ENCODE results near the gene ST6GALNAC5. TPM values are rescaled to one million over a fixed set of nuclear protein-coding genes. Genes with fewer than 3 reads are reported as not detected.

Gene ST6GALNAC5
- total RNA-seq, 4 donors from 2014 or later: 3.6 to 23.4 (median 11.0) TPM

DNA sequence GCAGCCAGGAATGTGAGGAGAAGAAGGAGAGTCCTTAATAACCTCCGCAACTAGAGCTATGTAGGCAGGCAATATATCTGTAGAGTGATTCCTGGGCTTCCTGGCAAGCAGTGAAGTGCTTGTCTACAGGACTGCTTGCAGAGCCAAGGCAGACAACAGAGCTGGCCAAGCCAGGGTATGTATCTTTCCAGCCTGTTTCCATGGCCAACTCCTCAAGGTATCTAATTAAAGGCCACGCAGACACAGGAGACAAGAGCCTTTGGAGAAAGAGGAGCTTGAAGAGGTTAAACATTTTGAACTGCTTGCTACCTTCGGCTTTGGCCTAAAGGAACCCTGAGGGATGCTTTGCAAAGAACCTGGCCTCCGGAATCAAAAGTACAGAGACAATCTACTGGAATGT lies 214.6 kb downstream of the ST6GALNAC5 start:
- H3K36me3 ChIP-seq: peaks cover 0 to 4% of the 10 kb centered on the region in 2 donors
- H3K4me1 ChIP-seq: no peaks in the 10 kb centered on the region
- no peaks in the 10 kb centered on the region for H3K27me3 ChIP-seq
- H3K27ac ChIP-seq: no peak overlapping the region
- H3K9me3 ChIP-seq: no peaks in the 10 kb centered on the region
- WGBS, 2 donors (ENCODE audit: low coverage in 1 of 2): 20 to 43% methylated on average over 1 to 4 of the region's 4 CpGs
- TF ChIP-seq EP300 (IDR thresholded peaks at IDR 0.05): no peak
- TF ChIP-seq CTCF (IDR thresholded peaks at IDR 0.05): no peak
- TF ChIP-seq POLR2A (IDR thresholded peaks at IDR 0.05): no peak
- TF ChIP-seq POLR2AphosphoS5 (IDR thresholded peaks at IDR 0.05): no peak
- no peak overlapping the region for H3K4me3 ChIP-seq
- no peak for ATAC-seq

- TF ChIP-seq POLR2A (IDR thresholded peaks at IDR 0.05) (no peak), POLR2AphosphoS5 (IDR thresholded peaks at IDR 0.05) (no peak), EP300 (IDR thresholded peaks at IDR 0.05) (no peak), CTCF (IDR thresholded peaks at IDR 0.05) (no peak)
- H3K27me3 ChIP-seq: no peaks in the 10 kb centered on the region
- no peak overlapping the region for H3K27ac ChIP-seq
- H3K9me3 ChIP-seq: no peaks in the 10 kb centered on the region
- no peaks in the 10 kb centered on the region for H3K4me1 ChIP-seq
- 71% methylated on average over 2 of the region's 2 CpGs; no CpG with 5 or more reads in 1 of the 2 donors for WGBS, 2 donors (ENCODE audit: low coverage in 1 of 2)
- no peak for ATAC-seq
- H3K36me3 ChIP-seq: peaks cover 0 to 4% of the 10 kb centered on the region in 2 donors
- no peak overlapping the region for H3K4me3 ChIP-seq
Observed at GRCh38 chr1:77084457-77084856, 217.2 kb downstream of the ST6GALNAC5 start.

DNA sequence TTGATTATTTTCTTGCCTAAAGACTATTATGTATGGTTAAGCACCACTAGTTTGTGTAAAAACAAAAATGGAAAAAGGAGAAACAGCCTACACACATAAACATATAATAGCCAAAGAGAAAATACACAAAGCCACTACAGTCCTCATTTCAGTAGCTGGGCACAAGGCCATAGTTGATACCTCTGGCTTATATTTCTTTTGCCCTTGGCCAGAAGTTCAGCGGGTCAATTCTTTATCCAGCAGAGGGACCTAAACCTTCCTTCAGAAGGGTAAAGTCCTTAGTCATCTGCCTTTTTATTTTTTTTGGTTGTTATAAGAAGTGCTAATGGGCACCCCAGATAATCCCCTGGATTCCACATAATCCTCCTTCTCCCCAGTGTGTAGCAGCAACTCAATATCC lies 217.8 kb downstream of the ST6GALNAC5 start:
- no peak for TF ChIP-seq POLR2A (IDR thresholded peaks at IDR 0.05)
- no peak for TF ChIP-seq POLR2AphosphoS5 (IDR thresholded peaks at IDR 0.05)
- TF ChIP-seq EP300 (IDR thresholded peaks at IDR 0.05): no peak
- no peak for TF ChIP-seq CTCF (IDR thresholded peaks at IDR 0.05)
- ATAC-seq: no peak
- Histone ChIP-seq H3K36me3 (peaks cover 0 to 4% of the 10 kb centered on the region in 2 donors), H3K4me3 (no peak overlapping the region), H3K9me3 (no peaks in the 10 kb centered on the region), H3K27me3 (no peaks in the 10 kb centered on the region), H3K27ac (no peak overlapping the region), H3K4me1 (no peaks in the 10 kb centered on the region)
- 100% methylated on average over 1 of the region's 1 CpG for WGBS, 2 donors (ENCODE audit: low coverage in 1 of 2)

DNA sequence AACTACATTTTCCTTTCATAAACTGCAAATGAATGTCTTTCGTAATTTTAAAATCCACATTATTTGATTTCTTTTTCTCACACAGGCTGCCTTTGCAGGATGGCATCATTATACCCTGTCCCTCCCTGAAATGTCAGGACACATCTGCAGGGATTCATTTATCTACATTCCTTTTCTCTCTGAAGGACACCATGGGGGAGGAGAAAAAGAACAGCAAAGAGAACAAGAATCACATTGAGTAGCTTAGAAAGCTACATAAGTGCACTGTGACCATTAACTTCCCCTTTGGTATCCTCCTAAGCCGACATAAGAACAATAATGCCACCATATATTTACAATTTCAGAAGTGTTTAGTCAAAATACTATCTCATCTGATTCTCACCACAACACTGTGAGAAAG lies 222.5 kb downstream of the ST6GALNAC5 start:
- TF ChIP-seq CTCF (IDR thresholded peaks at IDR 0.05) (no peak), EP300 (IDR thresholded peaks at IDR 0.05) (no peak), POLR2AphosphoS5 (IDR thresholded peaks at IDR 0.05) (no peak), POLR2A (IDR thresholded peaks at IDR 0.05) (no peak)
- H3K4me3 ChIP-seq: no peak overlapping the region
- no peaks in the 10 kb centered on the region for H3K4me1 ChIP-seq
- ATAC-seq: no peak
- no peaks in the 10 kb centered on the region for H3K27me3 ChIP-seq
- WGBS, 2 donors (ENCODE audit: low coverage in 1 of 2): 32 to 50% methylated on average over 2 of the region's 2 CpGs
- H3K9me3 ChIP-seq: no peaks in the 10 kb centered on the region
- no peak overlapping the region for H3K27ac ChIP-seq
- peaks cover 0 to 6% of the 10 kb centered on the region in 2 donors for H3K36me3 ChIP-seq

DNA sequence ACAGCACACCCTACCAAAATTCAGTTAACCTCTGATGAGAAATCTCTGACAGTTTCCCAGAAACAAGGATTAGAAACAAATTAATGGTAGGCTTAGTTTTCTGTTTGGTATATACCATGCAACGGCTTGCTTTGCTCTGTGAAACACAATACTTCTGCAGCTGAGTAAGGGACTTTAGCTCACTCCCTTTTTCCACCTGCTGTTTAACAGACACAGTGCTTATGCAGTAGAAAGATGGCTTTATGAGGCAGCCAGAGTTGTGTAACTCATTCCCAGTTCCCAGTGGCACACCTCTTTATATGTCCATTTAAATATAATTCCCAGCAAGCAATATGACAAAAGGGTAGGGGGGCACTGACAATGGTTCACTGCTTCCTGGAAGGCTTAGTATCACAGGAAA lies 228.0 kb downstream of the ST6GALNAC5 start:
- ATAC-seq: no peak
- TF ChIP-seq POLR2A (IDR thresholded peaks at IDR 0.05) (no peak), CTCF (IDR thresholded peaks at IDR 0.05) (no peak), EP300 (IDR thresholded peaks at IDR 0.05) (no peak), POLR2AphosphoS5 (IDR thresholded peaks at IDR 0.05) (no peak)
- no peak overlapping the region for H3K4me3 ChIP-seq
- WGBS, 2 donors (ENCODE audit: low coverage in 1 of 2): 60 to 67% methylated on average over 1 of the region's 1 CpG
- no peaks in the 10 kb centered on the region for H3K27me3 ChIP-seq
- H3K27ac ChIP-seq: no peak overlapping the region
- peaks cover 0 to 6% of the 10 kb centered on the region in 2 donors for H3K36me3 ChIP-seq
- H3K4me1 ChIP-seq: no peaks in the 10 kb centered on the region
- no peaks in the 10 kb centered on the region for H3K9me3 ChIP-seq
